GM12873 (cell line): ENCODE results near the gene SOX11.
A peak's percentile ranks its signal among the peaks of the same experiment; 100 is the strongest.

Experiments
- TF ChIP-seq, protein P1 (sequence below): IDR thresholded peaks from 2 replicates; pipeline ENCODE4 v1.5.1; 2012; ENCODE audit warnings: low read depth, mild to moderate bottlenecking, moderate library complexity, low read length, control low read depth; ENCODE audit not compliant: insufficient read depth; ENCODE audit errors: missing control alignments

The SOX11 gene

DNA sequence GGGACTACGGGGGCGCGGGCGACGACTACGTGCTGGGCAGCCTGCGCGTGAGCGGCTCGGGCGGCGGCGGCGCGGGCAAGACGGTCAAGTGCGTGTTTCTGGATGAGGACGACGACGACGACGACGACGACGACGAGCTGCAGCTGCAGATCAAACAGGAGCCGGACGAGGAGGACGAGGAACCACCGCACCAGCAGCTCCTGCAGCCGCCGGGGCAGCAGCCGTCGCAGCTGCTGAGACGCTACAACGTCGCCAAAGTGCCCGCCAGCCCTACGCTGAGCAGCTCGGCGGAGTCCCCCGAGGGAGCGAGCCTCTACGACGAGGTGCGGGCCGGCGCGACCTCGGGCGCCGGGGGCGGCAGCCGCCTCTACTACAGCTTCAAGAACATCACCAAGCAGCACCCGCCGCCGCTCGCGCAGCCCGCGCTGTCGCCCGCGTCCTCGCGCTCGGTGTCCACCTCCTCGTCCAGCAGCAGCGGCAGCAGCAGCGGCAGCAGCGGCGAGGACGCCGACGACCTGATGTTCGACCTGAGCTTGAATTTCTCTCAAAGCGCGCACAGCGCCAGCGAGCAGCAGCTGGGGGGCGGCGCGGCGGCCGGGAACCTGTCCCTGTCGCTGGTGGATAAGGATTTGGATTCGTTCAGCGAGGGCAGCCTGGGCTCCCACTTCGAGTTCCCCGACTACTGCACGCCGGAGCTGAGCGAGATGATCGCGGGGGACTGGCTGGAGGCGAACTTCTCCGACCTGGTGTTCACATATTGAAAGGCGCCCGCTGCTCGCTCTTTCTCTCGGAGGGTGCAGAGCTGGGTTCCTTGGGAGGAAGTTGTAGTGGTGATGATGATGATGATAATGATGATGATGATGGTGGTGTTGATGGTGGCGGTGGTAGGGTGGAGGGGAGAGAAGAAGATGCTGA lies 1.4 kb downstream of the SOX11 start:
- TF ChIP-seq, protein P1, sequence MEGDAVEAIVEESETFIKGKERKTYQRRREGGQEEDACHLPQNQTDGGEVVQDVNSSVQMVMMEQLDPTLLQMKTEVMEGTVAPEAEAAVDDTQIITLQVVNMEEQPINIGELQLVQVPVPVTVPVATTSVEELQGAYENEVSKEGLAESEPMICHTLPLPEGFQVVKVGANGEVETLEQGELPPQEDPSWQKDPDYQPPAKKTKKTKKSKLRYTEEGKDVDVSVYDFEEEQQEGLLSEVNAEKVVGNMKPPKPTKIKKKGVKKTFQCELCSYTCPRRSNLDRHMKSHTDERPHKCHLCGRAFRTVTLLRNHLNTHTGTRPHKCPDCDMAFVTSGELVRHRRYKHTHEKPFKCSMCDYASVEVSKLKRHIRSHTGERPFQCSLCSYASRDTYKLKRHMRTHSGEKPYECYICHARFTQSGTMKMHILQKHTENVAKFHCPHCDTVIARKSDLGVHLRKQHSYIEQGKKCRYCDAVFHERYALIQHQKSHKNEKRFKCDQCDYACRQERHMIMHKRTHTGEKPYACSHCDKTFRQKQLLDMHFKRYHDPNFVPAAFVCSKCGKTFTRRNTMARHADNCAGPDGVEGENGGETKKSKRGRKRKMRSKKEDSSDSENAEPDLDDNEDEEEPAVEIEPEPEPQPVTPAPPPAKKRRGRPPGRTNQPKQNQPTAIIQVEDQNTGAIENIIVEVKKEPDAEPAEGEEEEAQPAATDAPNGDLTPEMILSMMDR, result no peak

DNA sequence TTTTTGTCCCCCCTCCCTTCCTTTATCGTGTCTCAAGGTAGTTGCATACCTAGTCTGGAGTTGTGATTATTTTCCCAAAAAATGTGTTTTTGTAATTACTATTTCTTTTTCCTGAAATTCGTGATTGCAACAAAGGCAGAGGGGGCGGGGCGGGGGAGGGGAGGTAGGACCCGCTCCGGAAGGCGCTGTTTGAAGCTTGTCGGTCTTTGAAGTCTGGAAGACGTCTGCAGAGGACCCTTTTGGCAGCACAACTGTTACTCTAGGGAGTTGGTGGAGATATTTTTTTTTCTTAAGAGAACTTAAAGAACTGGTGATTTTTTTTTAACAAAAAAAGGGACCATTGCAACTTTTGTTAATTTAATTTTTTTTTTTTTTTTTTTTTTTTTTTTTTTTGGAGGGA lies 2.1 kb downstream of the SOX11 start:
- TF ChIP-seq, protein P1, result no peak

DNA sequence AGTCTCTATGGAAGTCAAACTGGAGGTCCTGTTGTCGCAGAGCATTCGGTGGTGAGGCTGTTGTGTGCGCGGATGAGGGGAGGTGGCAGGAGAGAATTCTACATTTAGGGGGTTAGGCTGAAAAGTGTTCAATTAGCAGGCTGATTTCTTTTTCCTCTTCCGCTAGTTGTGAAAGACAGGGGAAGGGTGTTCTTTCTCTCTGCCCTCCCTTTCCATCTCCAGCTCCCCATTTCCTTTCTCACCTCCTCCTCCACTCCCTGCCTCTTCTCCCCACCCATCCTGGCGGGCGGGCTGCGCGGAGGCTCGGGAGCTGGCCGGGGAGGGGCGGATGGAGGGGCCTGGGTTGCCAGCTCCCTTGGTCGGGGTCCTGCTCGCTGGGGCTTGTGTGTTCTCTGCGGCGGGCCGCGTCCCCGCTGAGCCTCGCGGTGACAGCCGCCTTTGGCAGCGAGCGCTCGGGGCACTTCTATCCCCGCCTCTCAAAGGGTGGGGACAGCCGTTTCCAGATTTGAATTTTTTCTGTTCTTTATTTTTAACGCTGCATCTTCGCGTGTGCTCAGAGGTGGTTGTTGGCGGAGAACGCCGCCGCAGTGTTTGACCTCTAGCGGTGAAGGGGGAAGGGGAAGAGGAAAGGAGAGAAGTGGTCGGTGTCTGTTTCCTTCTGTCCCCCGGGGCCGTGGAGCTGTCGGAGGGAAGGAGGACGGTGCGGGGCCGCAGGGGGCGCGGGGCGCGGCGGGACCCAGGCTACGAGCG lies 3.6 kb downstream of the SOX11 start:
- TF ChIP-seq, protein P1, result peak; percentile 24

DNA sequence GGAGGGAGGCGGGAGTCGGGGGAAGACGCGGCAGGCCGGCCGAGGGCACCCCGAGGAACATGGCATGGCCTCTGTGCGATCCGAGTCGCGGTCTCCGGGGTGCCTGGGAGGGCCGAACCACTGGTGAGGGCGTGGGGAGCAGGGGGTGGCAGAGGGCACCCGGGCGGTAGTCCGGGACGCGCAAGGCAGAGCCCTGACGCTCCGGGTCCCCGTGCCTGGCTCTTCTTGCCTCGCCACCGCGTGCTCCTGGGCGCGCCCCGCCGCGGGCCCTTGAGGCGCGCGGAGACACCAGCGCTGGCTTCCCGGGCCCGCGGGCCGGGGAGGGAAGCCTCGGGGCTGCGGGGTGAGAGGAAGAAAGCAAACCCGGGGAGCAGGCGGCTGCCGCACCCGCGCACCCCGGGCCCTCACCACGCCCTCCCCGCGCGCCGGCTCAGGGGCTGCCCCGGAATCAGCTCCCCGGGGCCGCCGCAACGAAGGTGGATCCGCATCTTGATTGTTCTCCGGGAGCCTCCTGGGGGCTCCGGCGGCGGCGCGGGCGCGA lies 4.3 kb downstream of the SOX11 start:
- TF ChIP-seq, protein P1, result no peak

DNA sequence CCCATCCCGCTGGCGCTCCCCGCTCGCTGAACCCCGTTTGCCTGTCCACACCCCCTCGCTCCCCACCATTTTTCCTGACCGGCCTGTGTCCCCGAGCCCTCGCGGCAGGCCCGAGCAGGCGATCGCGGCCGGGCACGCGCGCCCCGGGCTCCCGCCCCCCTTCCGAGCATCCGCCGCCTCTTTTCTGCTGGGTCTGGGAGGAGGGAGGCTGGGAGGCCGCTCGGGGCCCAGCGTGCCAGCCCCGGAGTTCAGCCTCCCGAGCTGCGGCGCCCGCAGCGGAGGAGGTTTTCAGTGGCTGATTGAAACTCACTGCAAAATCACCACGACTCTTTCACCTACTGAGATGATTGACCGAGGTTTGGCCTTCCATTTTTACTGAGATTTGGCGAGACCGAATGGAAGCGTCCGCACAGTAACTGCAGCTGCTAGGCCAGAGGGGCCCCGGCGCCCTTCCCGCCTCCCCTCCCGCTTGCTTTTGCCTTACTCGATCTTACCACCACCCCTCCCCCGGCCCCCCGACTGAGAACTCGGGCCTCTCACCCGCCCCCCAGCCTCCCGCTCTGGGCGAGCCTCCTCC lies 4.8 kb downstream of the SOX11 start:
- TF ChIP-seq, protein P1, result no peak

DNA sequence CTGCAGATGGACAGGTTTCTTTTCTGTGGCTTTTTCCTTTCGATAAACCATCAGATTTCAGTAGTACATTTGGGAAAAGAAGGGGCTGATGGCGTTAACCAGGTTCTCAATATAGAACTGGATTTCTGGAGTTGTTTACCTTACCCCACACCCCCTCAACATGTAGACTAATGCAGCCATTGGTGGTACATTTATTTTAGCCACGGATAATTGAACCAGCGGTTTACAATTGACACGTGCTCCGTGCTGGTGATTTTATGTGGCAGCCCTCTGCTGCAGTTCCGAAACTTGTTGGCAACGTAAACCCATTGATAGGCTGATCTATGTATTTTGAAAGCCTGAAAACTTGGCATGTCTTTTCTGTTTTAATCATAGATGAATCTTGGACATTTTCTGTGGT lies 5.4 kb downstream of the SOX11 start:
- TF ChIP-seq, protein P1, result no peak

DNA sequence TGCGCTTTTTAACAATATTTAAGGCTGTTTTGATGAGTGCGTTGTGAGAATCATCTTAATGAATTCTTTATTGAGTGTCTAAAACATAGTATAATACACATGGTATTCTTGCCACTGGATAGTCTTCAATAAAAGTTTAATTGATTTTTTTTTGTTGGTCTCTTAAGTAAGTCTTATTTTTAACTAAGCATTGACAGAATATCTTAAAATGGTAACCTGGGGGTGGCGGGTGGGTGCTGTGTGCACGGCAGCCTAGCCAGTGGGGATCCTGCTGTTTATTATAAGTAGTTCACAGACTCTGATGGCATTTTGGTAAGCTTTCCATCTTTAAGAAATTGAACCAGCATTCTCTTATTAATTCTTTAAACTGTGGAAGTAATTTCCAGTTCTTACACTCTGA lies 6.0 kb downstream of the SOX11 start:
- TF ChIP-seq, protein P1, result no peak
